Erythroblast (primary cell): ENCODE results near the gene NOL4L.

Experiments
- GATA1 ChIP-seq: IDR thresholded peaks from 2 replicates; pipeline ENCODE4 v1.6.1; 2011; ENCODE audit warnings: low read depth, mild to moderate bottlenecking, control low read depth, low read length, moderate library complexity
- POLR2A ChIP-seq: IDR thresholded peaks from 2 replicates; pipeline ENCODE4 v1.6.1; 2011; ENCODE audit warnings: mild to moderate bottlenecking, low read length

DNA sequence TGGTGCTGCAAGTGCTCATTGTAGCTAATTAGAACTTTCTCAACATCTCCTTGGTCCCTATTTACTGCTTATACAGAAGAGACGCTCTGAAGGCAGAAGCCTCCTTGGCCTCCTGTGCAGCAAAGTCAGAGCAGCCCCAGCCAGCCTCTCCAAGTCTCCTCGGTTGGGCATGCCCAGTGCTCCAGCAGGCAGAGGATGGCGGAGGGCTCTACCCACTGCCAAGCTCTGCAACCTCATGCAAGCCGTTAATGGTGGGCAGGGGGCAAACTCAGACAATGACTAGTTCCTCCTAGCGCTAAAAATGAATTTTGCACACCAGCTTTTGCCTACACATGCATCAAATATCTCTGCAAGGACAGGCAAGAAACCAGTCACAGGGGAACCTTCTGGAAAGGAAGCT lies 27.8 kb downstream of the NOL4L start:
- no peak for TF ChIP-seq POLR2A
- TF ChIP-seq GATA1: no peak
